22Rv1 (cell line): ENCODE data around the gene SH3BP4.

ENCODE experiments used
- ZFX ChIP-seq: fragments of 450-650 bp; IDR thresholded peaks from 2 replicates; pipeline ENCODE4 v1.6.1; 2017; ENCODE audit warnings: antibody characterized with exemption, borderline replicate concordance
- TF ChIP-seq, protein P1 (sequence below): fragments of 450-650 bp; IDR thresholded peaks from 2 replicates; pipeline ENCODE4 v1.5.1; 2017; ENCODE audit warnings: mild to moderate bottlenecking

DNA sequence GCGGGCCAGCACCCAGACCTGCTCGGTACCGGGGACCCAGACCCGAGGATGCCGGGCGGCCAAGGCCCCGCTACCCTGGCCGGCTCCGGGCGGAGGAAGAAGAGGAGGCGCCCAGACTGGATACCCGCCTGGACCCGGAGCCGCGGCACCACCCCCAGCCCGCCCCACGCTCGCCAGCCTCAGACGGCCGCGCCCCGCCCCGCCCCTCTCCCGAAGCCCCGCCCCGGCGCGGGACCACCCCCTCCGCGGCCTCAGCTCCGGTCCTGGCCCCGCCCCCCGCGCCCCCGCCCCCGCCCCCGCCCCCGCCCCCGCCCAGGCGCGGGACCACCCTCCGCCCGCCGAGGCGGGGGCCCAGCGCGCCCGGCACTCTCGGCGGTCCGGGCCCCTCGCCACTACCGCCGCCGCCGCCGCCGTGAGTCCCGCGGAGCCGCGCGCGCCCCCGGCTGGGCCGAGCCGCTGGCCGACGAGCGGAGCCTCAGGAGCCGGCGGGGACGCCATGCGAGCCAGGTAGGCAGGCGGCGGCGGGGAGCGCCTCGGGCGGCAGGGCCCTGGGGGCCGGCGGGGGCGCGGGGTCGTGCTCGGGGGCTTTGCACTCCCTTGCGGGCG lies at the start of gene SH3BP4:
- TF ChIP-seq, protein P1, sequence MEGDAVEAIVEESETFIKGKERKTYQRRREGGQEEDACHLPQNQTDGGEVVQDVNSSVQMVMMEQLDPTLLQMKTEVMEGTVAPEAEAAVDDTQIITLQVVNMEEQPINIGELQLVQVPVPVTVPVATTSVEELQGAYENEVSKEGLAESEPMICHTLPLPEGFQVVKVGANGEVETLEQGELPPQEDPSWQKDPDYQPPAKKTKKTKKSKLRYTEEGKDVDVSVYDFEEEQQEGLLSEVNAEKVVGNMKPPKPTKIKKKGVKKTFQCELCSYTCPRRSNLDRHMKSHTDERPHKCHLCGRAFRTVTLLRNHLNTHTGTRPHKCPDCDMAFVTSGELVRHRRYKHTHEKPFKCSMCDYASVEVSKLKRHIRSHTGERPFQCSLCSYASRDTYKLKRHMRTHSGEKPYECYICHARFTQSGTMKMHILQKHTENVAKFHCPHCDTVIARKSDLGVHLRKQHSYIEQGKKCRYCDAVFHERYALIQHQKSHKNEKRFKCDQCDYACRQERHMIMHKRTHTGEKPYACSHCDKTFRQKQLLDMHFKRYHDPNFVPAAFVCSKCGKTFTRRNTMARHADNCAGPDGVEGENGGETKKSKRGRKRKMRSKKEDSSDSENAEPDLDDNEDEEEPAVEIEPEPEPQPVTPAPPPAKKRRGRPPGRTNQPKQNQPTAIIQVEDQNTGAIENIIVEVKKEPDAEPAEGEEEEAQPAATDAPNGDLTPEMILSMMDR: peak; percentile 23
- TF ChIP-seq ZFX: no peak
